GM12874 (cell line): ENCODE data around the gene CPNE7.

Source experiments
- TF ChIP-seq, protein P1 (sequence below): IDR thresholded peaks from 2 replicates; pipeline ENCODE4 v1.5.1; 2011; ENCODE audit warnings: low read depth, mild to moderate bottlenecking, control low read depth, low read length, moderate library complexity; ENCODE audit not compliant: insufficient read depth

Gene CPNE7

DNA sequence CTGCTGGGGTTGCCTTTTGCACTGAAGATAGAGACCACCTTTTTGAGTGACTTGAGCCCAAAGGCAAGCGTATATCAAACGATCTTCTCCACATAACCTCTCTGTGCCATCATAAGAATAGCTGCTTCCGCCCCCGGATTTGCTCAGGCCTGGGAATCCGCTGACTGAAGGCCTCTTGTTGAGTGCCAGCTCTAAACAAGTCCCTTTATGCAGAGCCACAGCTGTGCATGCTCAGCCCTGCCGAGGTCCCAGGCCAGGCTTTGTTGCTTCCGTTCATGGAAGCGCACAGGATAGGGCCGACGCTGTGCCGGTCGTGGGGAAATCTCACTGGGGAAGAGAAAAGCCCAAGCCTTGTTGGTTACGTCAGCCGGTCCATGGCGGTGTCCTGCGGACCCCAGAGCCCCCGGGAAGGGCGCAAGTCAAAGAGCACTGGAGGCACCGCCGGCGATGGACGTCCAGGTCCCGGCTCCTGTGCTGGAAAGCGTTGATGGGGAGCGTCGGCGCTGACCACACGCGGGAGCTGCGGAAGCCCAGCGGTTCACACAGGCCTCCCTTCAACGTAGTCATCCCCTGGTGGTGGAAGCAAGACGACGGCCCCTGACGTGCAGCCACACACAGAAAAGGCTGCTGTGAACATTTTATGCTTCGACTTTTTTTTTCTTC, 38.5 kb upstream of the CPNE7 start:
- TF ChIP-seq, protein P1, sequence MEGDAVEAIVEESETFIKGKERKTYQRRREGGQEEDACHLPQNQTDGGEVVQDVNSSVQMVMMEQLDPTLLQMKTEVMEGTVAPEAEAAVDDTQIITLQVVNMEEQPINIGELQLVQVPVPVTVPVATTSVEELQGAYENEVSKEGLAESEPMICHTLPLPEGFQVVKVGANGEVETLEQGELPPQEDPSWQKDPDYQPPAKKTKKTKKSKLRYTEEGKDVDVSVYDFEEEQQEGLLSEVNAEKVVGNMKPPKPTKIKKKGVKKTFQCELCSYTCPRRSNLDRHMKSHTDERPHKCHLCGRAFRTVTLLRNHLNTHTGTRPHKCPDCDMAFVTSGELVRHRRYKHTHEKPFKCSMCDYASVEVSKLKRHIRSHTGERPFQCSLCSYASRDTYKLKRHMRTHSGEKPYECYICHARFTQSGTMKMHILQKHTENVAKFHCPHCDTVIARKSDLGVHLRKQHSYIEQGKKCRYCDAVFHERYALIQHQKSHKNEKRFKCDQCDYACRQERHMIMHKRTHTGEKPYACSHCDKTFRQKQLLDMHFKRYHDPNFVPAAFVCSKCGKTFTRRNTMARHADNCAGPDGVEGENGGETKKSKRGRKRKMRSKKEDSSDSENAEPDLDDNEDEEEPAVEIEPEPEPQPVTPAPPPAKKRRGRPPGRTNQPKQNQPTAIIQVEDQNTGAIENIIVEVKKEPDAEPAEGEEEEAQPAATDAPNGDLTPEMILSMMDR, result no peak

DNA sequence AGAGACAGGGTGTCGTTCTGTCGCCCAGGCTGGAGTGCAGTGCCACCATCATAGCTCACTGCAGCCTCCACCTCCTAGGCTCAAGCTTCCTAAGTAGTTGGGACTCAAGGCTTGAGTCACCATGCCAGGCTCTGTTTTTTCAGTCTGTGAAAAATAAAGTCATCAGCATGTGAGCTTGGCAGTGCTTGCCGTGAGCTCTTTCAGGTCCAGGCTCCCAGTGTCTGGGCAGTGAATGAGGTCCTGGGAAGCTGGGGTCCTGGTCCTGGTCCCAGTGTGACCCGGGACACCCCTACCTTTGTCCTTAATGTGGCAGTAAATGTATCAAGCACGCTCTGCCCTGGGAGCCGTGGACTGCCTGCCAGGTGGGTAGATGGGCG, 38.0 kb upstream of the CPNE7 start:
- TF ChIP-seq, protein P1, result no peak

DNA sequence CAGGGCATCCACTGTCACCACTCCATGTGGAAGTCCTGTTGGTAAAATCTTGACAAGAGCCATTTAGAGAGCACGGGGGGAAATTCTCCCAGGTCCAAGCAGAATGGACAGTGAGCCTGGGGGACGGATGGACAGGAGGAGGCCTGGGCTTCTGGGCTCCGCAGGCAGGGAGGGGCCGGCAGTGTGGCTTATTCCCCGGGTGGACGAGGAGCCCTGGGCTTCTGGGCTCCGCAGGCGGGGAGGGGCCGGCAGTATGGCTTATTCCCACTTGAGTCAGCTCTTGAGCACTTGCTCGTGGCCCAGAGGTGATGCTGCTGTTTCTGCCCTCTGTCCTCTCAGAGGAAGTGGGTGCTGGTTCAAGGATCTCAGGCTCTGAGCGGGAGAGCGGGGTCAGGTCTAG, 37.3 kb upstream of the CPNE7 start:
- TF ChIP-seq, protein P1, result no peak

GRCh38 chr16:89540557-89540956, 35.0 kb upstream of the CPNE7 start:
- TF ChIP-seq, protein P1, result no peak

DNA sequence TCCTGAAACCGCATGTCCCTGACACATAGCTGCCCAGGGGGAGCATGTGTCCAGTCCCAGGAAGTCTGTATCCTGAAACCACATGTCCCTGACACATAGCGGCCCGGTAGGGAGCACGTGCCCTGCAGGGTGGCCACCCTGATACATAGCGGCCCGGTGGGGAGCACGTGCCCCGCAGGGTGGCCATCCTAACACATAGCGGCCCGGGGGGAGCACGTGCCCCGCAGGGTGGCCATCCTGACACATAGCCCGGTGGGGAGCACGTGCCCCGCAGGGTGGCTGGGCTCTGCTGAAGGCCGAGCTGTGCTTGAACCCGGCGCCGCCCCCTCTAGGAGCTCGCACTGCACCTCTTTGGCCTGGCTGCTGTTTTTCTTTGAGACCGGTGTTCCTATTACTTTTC, 33.8 kb upstream of the CPNE7 start:
- TF ChIP-seq, protein P1, result no peak

DNA sequence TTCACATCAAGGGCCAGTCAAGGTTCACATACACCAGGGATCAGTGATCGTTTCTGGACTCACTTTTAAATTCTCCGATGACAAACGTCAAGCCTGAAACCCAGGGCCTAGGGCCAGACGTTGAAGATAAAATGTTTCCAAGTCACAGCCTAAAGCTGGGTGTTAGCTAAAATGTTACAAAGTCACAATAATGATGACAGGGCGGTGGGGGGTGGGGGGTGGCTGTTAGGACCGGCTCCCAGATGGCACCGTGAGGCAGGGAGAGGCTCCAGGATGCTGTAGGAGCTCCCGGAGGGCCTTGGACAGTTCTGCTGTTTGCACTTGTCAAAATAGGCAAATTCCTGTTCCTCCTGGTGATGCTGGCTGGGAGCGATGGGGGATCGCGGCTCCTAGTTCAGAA, 31.4 kb upstream of the CPNE7 start:
- TF ChIP-seq, protein P1, result no peak

- TF ChIP-seq, protein P1, result no peak
These were observed 30.9 kb upstream of the CPNE7 start for GRCh38 chr16:89544713-89545043.
